Endothelial cell (in vitro differentiated cells): ENCODE results near the gene PPP1R14B. TPM values are rescaled to one million over a fixed set of nuclear protein-coding genes. Genes with fewer than 3 reads are reported as not detected.

ENCODE experiments used
- DNase-seq: peaks from one replicate; pipeline ENCODE4 v3.0.0; 2021; ENCODE audit warnings: low spot score
- H3K27ac Mint-ChIP-seq: one replicate; pipeline ENCODE4 v1.8.0; 2021; ENCODE audit warnings: mixed read lengths, inconsistent platforms; ENCODE audit not compliant: unreplicated experiment
- H3K27me3 Mint-ChIP-seq: one replicate; pipeline ENCODE4 v1.8.0; 2021; ENCODE audit warnings: mild to moderate bottlenecking, moderate library complexity, mixed read lengths, inconsistent platforms; ENCODE audit not compliant: unreplicated experiment
- H3K36me3 Mint-ChIP-seq: one replicate; pipeline ENCODE4 v1.8.0; 2021; ENCODE audit warnings: mild to moderate bottlenecking, low read depth, mixed read lengths, inconsistent platforms; ENCODE audit not compliant: unreplicated experiment
- H3K4me1 Mint-ChIP-seq: one replicate; pipeline ENCODE4 v1.8.0; 2021; ENCODE audit warnings: mild to moderate bottlenecking, mixed read lengths, inconsistent platforms; ENCODE audit not compliant: unreplicated experiment
- H3K4me3 Mint-ChIP-seq: one replicate; pipeline ENCODE4 v1.8.0; 2021; ENCODE audit warnings: mild to moderate bottlenecking, mixed read lengths, inconsistent platforms; ENCODE audit not compliant: unreplicated experiment
- H3K9me3 Mint-ChIP-seq: one replicate; pipeline ENCODE4 v1.8.0; 2021; ENCODE audit warnings: mixed read lengths, inconsistent platforms; ENCODE audit not compliant: unreplicated experiment
- total RNA-seq: library from RNA; stranded (reverse); fragmentation: NEBNext Ultra II Directional; extraction: Animal tissue kit (Norgen Biotek cat#: 25700); gene quantifications from one replicate; pipeline ENCODE4 v1.2.1, GENCODE V29; 2021; ENCODE audit not compliant: unreplicated experiment
- TF ChIP-seq, protein P1 (sequence below): fragments of 200-600 bp; sonication (generic); IDR thresholded peaks from one replicate; pipeline ENCODE4 v1.5.0; 2021; ENCODE audit warnings: antibody characterized with exemption; ENCODE audit not compliant: unreplicated experiment

The PPP1R14B gene
- total RNA-seq, 1 donor from 2014 or later: 201 TPM

DNA sequence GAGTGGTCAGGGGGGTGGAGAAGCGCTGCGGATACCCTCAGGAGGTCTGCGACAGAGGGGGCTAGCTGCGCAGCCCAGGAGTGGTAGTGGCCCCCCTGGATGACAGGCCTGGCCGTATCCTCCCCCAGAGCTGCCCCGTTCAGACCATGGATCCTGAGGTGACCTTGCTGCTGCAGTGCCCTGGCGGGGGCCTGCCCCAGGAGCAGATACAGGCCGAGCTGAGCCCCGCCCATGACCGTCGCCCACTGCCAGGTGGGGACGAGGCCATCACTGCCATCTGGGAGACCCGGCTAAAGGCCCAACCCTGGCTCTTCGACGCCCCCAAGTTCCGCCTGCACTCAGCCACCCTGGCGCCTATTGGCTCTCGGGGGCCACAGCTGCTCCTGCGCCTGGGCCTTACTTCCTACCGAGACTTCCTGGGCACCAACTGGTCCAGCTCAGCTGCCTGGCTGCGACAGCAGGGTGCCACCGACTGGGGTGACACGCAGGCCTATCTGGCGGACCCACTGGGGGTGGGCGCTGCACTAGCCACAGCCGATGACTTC is 20.2 kb downstream of the PPP1R14B start:
- Mint-ChIP-seq H3K27me3 (peaks cover 5% of the 10 kb centered on the region), H3K4me3 (peak overlapping the region; percentile 81), H3K9me3 (no peaks in the 10 kb centered on the region), H3K27ac (no peak overlapping the region), H3K36me3 (no peaks in the 10 kb centered on the region), H3K4me1 (peaks cover 3% of the 10 kb centered on the region)
- DNase-seq: no peak
- TF ChIP-seq, protein P1, sequence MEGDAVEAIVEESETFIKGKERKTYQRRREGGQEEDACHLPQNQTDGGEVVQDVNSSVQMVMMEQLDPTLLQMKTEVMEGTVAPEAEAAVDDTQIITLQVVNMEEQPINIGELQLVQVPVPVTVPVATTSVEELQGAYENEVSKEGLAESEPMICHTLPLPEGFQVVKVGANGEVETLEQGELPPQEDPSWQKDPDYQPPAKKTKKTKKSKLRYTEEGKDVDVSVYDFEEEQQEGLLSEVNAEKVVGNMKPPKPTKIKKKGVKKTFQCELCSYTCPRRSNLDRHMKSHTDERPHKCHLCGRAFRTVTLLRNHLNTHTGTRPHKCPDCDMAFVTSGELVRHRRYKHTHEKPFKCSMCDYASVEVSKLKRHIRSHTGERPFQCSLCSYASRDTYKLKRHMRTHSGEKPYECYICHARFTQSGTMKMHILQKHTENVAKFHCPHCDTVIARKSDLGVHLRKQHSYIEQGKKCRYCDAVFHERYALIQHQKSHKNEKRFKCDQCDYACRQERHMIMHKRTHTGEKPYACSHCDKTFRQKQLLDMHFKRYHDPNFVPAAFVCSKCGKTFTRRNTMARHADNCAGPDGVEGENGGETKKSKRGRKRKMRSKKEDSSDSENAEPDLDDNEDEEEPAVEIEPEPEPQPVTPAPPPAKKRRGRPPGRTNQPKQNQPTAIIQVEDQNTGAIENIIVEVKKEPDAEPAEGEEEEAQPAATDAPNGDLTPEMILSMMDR: no peak

DNA sequence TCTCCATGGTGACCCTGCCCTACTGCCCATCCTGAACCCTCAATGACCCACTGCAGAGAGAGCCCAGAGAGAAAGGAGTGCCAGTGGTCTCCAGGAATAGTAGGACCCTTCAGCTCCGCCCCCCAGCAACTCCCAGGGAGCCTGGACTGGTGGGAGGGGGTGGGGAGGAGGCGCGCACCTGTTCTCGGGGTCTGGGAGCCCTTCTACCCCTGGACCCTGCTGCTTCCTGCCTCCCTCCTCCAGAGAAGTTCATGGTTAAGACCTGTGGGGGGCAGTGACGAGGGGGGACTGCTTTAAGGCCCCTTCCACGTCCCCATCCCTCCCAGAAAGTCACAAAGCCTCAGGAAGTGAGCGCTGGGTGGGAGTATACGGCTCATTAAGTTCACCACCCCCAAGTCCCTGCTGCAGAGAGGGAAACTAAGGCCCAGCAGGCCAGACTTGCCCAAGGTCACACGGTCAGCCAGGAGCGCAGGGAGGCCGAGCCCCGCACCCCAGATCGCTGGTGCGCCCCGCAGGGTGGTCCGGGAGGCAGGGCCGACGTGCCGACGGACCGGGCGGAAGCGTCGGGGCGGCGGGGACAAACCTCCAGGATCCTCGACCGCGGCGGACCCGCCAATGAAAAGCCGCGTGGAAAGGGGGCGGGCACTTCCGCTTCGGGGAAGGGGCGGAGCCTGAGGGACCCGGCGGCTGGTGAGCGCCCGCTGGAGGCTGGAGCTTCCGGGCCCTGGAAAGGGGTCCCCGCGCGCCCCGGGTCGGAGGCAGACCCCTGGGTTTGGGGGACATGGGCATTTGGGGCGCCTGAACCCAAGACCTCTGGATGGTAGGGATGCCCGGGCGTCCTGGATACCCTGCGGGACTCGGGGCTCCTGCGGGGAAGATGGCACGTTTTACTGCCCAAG is 20.9 kb downstream of the PPP1R14B start, which contains the start of the genes NUDT22 and TRPT1:
TSS of gene NUDT22 (plus strand) at position 667 of the 899 bp plus-strand sequence. CDS start 379 bp downstream, outside the sequence.
TSS of gene TRPT1 (minus strand) at position 579 of the 899 bp plus-strand sequence. CDS start at position 253, 326 bp downstream.
- H3K4me3 Mint-ChIP-seq: peak within 1 kb of the TSS; percentile 88
- peaks cover 5% of the 10 kb centered on the region for H3K27me3 Mint-ChIP-seq
- no peaks in the 10 kb centered on the region for H3K36me3 Mint-ChIP-seq
- H3K27ac Mint-ChIP-seq: no peak within 1 kb of the TSS
- DNase-seq: peak; percentile 86
- TF ChIP-seq, protein P1: peak; percentile 46
- peaks cover 3% of the 10 kb centered on the region for H3K4me1 Mint-ChIP-seq
- H3K9me3 Mint-ChIP-seq: no peaks in the 10 kb centered on the region

DNA sequence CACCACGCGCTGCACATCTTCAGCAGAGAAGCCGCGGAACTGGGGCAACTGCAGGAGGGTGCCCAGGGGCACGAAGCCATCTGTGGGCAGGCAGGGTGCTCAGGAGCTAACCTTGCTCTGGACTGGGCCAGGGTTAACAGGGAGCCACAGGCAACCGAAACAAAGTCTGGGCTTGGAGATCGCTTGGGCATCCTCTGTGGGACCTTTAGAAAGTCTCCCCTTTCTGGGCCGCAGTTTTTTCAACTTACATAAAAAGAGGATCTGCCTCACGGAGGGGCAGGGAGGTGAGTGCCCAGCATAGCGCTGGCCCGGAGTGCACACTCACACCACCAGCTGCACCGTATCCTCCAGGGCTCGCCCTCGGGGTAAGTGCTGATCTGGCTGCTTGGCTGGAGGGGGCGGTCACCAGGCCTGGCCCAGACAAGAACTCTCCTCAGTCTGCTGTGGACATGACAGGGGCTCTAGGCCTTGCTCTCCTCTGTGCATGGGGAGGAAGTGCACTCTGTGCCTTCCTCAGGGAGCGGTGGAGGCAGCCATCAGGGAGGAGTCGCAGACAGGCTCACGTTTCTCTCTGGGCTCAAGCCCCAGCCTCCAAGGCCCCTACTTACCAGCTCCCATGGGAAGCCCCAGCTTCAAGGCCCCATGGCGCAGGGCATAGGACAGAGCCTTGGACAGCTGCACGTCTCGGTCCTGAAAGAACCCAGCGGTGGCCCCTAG is 21.7 kb downstream of the PPP1R14B start:
- Mint-ChIP-seq H3K9me3 (no peaks in the 10 kb centered on the region), H3K4me1 (peaks cover 3% of the 10 kb centered on the region), H3K27me3 (peaks cover 5% of the 10 kb centered on the region), H3K4me3 (peak overlapping the region; percentile 88), H3K36me3 (no peaks in the 10 kb centered on the region), H3K27ac (no peak overlapping the region)
- DNase-seq: no peak
- TF ChIP-seq, protein P1: no peak

DNA sequence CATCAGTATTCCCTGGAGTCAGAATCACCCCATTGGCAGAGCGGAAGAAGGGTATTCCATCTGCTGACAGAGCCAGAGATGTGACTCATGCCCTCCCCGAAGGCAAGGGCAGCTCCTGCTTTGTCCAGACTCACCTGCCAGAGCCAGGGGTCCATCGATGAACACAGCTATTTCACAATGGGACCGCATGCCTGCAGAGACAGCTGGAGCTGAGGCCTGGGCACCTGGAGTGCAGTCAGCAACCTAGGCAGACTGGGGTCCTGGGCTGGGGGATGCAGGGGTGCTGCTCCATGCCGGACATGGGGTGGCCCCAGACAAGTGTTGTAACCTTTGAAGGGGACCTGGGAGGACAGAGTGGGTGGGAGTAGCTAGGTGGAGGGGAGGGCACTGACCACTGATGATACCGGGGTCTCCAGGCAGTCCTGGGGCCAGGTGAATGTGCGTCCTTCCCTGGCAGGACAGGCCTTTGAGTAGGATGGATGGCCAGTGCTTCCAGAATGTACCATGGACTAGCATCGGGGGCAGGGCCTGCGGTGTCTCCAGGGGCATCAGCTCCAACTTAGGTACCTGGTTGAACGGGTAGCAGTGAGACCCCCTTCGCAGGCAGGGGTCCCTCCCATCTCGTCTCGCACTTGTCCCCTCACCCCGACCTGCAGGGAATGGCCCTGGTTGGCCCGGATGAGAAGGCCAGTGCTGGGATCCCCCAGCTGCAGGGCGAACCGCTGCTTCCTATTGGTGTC is 22.4 kb downstream of the PPP1R14B start:
- Mint-ChIP-seq H3K4me3 (peak overlapping the region; percentile 88), H3K36me3 (no peaks in the 10 kb centered on the region), H3K9me3 (no peaks in the 10 kb centered on the region), H3K4me1 (peaks cover 3% of the 10 kb centered on the region), H3K27me3 (peaks cover 5% of the 10 kb centered on the region), H3K27ac (no peak overlapping the region)
- no peak for DNase-seq
- TF ChIP-seq, protein P1: no peak
